K562 (cell line): ENCODE results near the gene ACAT2. TPM values are rescaled to one million over a fixed set of nuclear protein-coding genes. Genes with fewer than 3 reads are reported as not detected.

Experiments used
- BCL6 ChIP-seq: fragments of 250-450 bp; sonication (Bioruptor Pico); IDR thresholded peaks from 2 replicates; pipeline ENCODE4 v1.4.0; 2020
- FOXM1 ChIP-seq, 2 experiments: fragments of 450-650 bp in 1 of 2; sonication (generic) in 1 of 2; formaldehyde crosslinking in 1 of 2; IDR thresholded peaks; 2 replicates each; pipeline versions ENCODE4 v1.6.1 to v1.9.0; 2017 to 2022; ENCODE audit warnings: low read depth in 2 of 2, mild to moderate bottlenecking in 2 of 2, missing genetic modification reagents in 1 of 2, moderate library complexity in 1 of 2
- MAFF ChIP-seq: IDR thresholded peaks from 2 replicates; pipeline ENCODE4 v1.6.1; 2012; ENCODE audit warnings: low read length, improper control_type of control experiment
- NRF1 ChIP-seq, 2 experiments: fragments of 450-650 bp; IDR thresholded peaks in 1 of 2; conservative IDR thresholded peaks in 1 of 2; 2 replicates each; pipeline ENCODE4 v1.6.1; 2014; ENCODE audit warnings: mild to moderate bottlenecking in 2 of 2
- PHF8 ChIP-seq: fragments of 200-600 bp; sonication (generic); IDR thresholded peaks from 2 replicates; pipeline ENCODE4 v1.6.1; 2012; ENCODE audit warnings: mixed run types, mild to moderate bottlenecking, inconsistent platforms, low read length, moderate library complexity, borderline replicate concordance
- POLR2B ChIP-seq: fragments of 450-650 bp; IDR thresholded peaks from 2 replicates; pipeline ENCODE4 v1.6.1; 2018; ENCODE audit warnings: low read depth; ENCODE audit not compliant: partially characterized antibody
- SETDB1 ChIP-seq: IDR thresholded peaks from one replicate; pipeline ENCODE4 v1.6.1; 2012; ENCODE audit warnings: low read length, control low read depth, inconsistent platforms
- SMARCB1 ChIP-seq: IDR thresholded peaks from 2 replicates; pipeline ENCODE4 v1.6.1; 2011; ENCODE audit warnings: improper control_type of control experiment, low read depth; ENCODE audit not compliant: insufficient read length
- ZFX ChIP-seq: sonication (generic); formaldehyde crosslinking; IDR thresholded peaks from 2 replicates; pipeline ENCODE4 v1.8.0; 2022; ENCODE audit warnings: mild to moderate bottlenecking, missing genetic modification reagents, moderate library complexity
- polyA plus RNA-seq, 8 experiments: library from polyadenylated mRNA; depleted of rRNA in 4 of 8; stranded (reverse) in 5 of 8; unstranded in 3 of 8; fragments of >200 nt; fragmentation: Nextera tagmentation in 2 of 8; fragmentation: Illumina TruSeq in 1 of 8; extraction: Ambion mirVana in 2 of 8; extraction: Trizol in 1 of 8; gene quantifications; 2 replicates each; pipeline versions ENCODE4 v1.2.1 to v1.2.3, GENCODE V29; 2011 to 2014; ENCODE audit warnings: inconsistent platforms in 1 of 8, missing spikeins in 1 of 8
- total RNA-seq, 7 experiments: library from RNA; depleted of rRNA in 6 of 7; stranded (reverse); fragments of >200 nt in 6 of 7; fragmentation: Illumina TruSeq in 2 of 7; extraction: Trizol in 2 of 7; gene quantifications; 2 replicates each; pipeline versions ENCODE4 v1.2.1 to v1.2.3, GENCODE V29; 2011 to 2021; ENCODE audit warnings: low replicate concordance in 1 of 7
- TF ChIP-seq, protein P1 (sequence below), 2 experiments: fragments of 450-650 bp; IDR thresholded peaks; 2 replicates each; pipeline ENCODE4 v1.6.1; 2016; ENCODE audit warnings: mild to moderate bottlenecking in 2 of 2, borderline replicate concordance in 1 of 2, low read depth in 1 of 2, moderate library complexity in 1 of 2
- TF ChIP-seq, protein P2 (sequence below): fragments of 450-650 bp; IDR thresholded peaks from 2 replicates; pipeline ENCODE4 v1.6.1; 2016
- TF ChIP-seq, protein P3 (sequence below): fragments of 250-450 bp; sonication (Bioruptor Pico); IDR thresholded peaks from 2 replicates; pipeline ENCODE4 v1.5.0; 2021
- TF ChIP-seq, protein P4 (sequence below): fragments of 450-650 bp; IDR thresholded peaks from 2 replicates; pipeline ENCODE4 v1.6.1; 2017; ENCODE audit warnings: mild to moderate bottlenecking, moderate library complexity

ACAT2 gene
- total and polyA plus RNA-seq, 9 of the 15 experiments (the other 6 are each of a cell fraction or from before 2014, with no cell fraction given): 63.0 to 309 (median 144) TPM

DNA sequence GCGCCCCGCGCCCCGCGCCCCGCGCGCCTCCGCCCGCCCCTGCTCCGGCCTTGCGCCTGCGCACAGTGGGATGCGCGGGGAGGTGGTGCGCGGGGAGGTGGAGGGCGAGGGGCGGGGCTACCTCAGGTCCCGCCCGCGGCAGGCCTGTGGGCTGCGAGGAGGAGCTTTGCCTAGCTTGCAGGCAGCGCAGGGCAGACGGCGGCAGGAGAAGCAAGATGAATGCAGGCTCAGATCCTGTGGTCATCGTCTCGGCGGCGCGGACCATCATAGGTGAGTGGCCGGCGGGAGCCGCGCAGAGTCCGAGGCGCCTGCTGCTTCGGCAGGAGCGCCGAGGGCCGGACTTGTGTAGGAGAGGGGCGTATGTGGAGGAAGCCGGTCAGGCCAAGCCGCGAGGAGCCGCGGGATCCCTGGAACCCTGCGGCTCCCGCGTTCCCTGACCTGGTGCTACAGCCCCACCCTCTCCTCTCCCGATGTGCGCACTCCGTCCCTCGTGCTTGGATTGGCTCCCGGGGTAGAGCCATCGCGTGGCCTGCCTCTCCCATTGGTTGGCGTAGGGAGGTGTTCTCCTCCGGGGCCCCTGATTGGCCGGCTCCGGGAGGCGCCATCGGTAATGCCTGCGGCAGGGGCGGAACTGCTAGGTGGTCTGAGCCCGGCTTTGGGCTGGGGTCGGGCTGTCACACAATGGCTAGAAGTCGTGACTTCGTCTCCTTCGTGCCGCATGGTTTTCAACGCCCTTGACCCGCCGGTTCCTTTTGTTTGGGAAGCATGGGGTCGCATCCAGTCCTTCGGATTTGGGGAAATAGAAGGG lies at the start of gene ACAT2 (continued):
- TF ChIP-seq, protein P1, sequence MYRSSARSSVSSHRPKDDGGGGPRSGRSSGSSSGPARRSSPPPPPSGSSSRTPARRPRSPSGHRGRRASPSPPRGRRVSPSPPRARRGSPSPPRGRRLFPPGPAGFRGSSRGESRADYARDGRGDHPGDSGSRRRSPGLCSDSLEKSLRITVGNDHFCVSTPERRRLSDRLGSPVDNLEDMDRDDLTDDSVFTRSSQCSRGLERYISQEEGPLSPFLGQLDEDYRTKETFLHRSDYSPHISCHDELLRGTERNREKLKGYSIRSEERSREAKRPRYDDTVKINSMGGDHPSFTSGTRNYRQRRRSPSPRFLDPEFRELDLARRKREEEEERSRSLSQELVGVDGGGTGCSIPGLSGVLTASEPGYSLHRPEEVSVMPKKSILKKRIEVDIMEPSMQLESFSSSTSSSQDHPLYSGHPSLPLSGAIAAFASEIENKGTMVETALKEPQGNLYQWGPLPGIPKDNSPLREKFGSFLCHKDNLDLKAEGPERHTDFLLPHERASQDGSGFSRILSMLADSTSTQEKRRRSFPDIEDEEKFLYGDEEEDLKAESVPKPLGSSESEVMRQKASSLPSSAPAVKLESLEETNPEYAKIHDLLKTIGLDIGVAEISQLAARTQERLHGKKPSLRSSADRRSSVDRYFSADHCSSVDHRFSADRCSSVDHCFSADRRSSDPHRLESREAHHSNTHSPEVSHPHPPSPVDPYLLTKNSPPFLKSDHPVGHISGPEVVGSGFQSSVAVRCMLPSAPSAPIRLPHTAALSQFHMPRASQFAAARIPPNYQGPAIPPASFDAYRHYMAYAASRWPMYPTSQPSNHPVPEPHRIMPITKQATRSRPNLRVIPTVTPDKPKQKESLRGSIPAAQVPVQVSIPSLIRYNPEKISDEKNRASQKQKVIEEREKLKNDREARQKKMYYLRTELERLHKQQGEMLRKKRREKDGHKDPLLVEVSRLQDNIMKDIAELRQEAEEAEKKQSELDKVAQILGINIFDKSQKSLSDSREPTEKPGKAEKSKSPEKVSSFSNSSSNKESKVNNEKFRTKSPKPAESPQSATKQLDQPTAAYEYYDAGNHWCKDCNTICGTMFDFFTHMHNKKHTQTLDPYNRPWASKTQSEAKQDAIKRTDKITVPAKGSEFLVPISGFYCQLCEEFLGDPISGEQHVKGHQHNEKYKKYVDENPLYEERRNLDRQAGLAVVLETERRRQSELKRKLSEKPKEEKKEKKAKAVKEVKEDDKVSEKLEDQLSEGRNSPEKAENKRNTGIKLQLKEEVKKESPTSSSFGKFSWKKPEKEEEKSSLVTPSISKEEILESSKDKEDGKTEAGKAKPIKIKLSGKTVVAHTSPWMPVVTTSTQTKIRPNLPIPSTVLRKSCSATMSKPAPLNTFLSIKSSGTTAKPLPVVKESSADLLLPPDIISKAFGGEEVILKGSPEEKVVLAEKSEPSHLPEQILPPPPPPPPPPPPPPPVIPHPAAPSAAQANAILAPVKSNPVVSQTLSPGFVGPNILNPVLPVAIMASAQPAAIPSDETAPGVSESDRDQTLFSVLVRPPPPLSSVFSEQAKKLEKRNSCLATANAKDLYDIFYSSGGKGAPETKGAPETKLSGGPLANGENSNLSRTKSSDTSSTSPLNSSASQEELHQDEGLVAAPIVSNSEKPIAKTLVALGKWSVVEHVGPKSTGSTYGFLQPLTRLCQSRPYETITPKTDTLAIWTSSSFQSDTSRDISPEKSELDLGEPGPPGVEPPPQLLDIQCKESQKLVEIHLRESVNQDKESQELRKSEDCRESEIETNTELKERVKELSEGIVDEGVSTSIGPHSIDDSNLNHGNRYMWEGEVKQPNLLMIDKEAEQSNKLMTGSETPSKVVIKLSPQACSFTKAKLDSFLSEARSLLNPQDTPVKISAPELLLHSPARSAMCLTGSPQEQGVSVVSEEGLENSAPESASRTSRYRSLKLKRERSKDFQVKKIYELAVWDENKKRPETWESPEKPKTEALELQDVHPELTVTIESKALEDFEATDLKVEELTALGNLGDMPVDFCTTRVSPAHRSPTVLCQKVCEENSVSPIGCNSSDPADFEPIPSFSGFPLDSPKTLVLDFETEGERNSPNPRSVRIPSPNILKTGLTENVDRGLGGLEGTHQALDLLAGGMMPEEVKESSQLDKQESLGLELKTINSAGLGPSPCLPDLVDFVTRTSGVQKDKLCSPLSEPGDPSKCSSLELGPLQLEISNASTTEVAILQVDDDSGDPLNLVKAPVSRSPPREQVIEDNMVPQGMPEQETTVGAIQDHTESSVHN (IDR thresholded peaks at IDR 0.05; ENCODE audit: borderline replicate concordance in 1 of 2, low read depth in 1 of 2): no peak
- TF ChIP-seq, protein P2, sequence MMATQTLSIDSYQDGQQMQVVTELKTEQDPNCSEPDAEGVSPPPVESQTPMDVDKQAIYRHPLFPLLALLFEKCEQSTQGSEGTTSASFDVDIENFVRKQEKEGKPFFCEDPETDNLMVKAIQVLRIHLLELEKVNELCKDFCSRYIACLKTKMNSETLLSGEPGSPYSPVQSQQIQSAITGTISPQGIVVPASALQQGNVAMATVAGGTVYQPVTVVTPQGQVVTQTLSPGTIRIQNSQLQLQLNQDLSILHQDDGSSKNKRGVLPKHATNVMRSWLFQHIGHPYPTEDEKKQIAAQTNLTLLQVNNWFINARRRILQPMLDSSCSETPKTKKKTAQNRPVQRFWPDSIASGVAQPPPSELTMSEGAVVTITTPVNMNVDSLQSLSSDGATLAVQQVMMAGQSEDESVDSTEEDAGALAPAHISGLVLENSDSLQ: no peak
- TF ChIP-seq SETDB1 (no peak), FOXM1 (IDR thresholded peaks at IDR 0.05; ENCODE audit: low read depth) (no peak), FOXM1 (CRISPR knock-in tag; IDR thresholded peaks at IDR 0.05; ENCODE audit: low read depth) (peak; percentile 31), ZFX (CRISPR knock-in tag) (peak; percentile 85), MAFF (no peak), BCL6 (CRISPR knock-in tag) (no peak), POLR2B (peak; percentile 85), NRF1 (conservative IDR thresholded peaks at IDR 0.05 in 1 of 2, IDR thresholded peaks at IDR 0.05 in 1 of 2) (peak; percentile 95 to 96), SMARCB1 (no peak), PHF8 (peak; percentile 96)
- TF ChIP-seq, protein P3, sequence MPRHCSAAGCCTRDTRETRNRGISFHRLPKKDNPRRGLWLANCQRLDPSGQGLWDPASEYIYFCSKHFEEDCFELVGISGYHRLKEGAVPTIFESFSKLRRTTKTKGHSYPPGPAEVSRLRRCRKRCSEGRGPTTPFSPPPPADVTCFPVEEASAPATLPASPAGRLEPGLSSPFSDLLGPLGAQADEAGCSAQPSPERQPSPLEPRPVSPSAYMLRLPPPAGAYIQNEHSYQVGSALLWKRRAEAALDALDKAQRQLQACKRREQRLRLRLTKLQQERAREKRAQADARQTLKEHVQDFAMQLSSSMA (CRISPR knock-in tag): no peak
- TF ChIP-seq, protein P4, sequence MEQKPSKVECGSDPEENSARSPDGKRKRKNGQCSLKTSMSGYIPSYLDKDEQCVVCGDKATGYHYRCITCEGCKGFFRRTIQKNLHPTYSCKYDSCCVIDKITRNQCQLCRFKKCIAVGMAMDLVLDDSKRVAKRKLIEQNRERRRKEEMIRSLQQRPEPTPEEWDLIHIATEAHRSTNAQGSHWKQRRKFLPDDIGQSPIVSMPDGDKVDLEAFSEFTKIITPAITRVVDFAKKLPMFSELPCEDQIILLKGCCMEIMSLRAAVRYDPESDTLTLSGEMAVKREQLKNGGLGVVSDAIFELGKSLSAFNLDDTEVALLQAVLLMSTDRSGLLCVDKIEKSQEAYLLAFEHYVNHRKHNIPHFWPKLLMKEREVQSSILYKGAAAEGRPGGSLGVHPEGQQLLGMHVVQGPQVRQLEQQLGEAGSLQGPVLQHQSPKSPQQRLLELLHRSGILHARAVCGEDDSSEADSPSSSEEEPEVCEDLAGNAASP: no peak
